Lower leg skin (tissue), 4 donors: ENCODE data around the gene PRM3. TPM values are rescaled to one million over a fixed set of nuclear protein-coding genes. Genes with fewer than 3 reads are reported as not detected.

Experiments used
- DNase-seq, 2 donors: peaks; one replicate each; pipeline ENCODE4 v3.0.0-alpha.2; 2019; ENCODE audit warnings: low spot score in 2 of 2
- H3K4me3 ChIP-seq: fragments of 200-600 bp; sonication (generic); 2 replicates; pipeline ENCODE4 v1.5.1; 2017; ENCODE audit warnings: mild to moderate bottlenecking, low read depth; ENCODE audit not compliant: poor library complexity, severe bottlenecking
- POLR2A ChIP-seq, 2 donors: fragments of 450-650 bp; IDR thresholded peaks; one replicate each; pipeline ENCODE4 v1.6.1; 2016 to 2017; ENCODE audit warnings: antibody characterized with exemption in 2 of 2, mild to moderate bottlenecking in 1 of 2, moderate library complexity in 1 of 2
- WGBS, 2 donors: methylation state at CpG; one replicate each; pipeline ENCODE4 v1.1.5; 2018; 5-methylcytosine and 5-hydroxymethylcytosine counted together
- intact Hi-C: fragments of 100-400 bp; cut with DNase I; formaldehyde crosslinking; loops from one replicate; pipeline ENCODE4 v1.15.0; 2023; ENCODE audit warnings: low total_unique reads
- total RNA-seq, 4 donors: library from RNA; depleted of rRNA; stranded (reverse); fragments of >200 nt; gene quantifications; one replicate each; pipeline ENCODE4 v1.1.0, GENCODE V29; 2016
- TF ChIP-seq, protein P1 (sequence below), 3 donors: fragments of 450-650 bp; IDR thresholded peaks; one replicate each; pipeline ENCODE4 v1.5.1; 2016; ENCODE audit warnings: antibody characterized with exemption in 3 of 3, mild to moderate bottlenecking in 3 of 3, moderate library complexity in 2 of 3

PRM3 gene
- total RNA-seq, 4 donors from 2014 or later, result not detected

DNA sequence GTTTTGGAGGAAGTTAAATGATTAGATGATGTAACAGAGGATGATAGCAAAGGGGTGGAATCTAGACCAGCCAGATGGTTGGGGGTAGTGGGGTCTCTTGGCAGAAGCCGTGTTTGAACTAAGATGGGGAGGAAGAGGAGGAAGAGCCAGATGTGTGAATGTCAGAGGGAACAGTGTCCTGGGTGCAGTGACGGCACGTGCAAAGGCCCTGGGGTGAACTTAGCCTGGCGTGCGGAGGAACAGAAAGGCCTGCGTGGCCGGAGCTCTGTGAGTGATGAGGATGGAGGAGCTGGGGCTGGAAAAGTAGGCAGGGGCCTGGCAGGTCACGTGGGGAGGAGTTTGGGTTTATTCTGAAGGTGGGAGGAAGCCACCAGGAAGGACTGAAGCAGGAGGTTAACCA is 45.4 kb upstream of the PRM3 start:
- no peak for TF ChIP-seq POLR2A (IDR thresholded peaks at IDR 0.05)
- no peak for DNase-seq
- no peak overlapping the region for H3K4me3 ChIP-seq
- 94% methylated on average over 8 of the region's 8 CpGs for WGBS, 2 donors
- intact Hi-C loops, result no loop called here

DNA sequence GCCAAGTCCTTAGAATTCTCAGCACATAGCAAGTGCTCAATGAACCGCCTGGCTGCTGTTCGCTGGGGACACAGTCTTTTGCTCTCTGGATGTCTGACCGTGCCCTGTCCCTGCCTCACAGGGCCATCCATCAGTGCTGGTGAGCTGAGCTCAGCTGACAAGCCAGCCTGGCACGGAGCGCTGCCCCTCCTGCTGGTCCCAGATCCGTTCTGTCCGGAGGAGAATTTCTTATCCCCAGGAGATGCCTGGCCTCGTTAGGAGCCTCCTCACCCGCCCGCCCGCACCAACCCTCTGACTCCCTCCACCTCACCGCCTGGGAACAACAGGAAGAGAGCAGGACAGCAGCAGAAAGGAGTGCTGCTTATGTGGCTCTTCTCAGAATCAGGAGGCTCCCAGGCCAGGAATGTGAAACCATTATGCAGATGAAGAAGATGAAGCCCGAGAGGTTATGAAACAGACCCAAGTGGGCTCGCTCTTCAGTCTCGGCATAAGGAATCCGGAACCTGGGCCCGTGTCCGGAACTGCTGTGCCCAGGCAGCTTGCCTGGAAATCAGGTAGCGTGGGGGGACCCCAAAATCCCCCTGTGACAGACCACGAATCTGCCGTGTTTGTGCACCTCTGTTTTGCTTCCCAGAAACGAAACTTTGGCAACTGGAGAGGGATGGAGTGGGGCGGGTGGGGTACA is 43.0 kb upstream of the PRM3 start:
- no peak for TF ChIP-seq POLR2A (IDR thresholded peaks at IDR 0.05)
- TF ChIP-seq, protein P1, sequence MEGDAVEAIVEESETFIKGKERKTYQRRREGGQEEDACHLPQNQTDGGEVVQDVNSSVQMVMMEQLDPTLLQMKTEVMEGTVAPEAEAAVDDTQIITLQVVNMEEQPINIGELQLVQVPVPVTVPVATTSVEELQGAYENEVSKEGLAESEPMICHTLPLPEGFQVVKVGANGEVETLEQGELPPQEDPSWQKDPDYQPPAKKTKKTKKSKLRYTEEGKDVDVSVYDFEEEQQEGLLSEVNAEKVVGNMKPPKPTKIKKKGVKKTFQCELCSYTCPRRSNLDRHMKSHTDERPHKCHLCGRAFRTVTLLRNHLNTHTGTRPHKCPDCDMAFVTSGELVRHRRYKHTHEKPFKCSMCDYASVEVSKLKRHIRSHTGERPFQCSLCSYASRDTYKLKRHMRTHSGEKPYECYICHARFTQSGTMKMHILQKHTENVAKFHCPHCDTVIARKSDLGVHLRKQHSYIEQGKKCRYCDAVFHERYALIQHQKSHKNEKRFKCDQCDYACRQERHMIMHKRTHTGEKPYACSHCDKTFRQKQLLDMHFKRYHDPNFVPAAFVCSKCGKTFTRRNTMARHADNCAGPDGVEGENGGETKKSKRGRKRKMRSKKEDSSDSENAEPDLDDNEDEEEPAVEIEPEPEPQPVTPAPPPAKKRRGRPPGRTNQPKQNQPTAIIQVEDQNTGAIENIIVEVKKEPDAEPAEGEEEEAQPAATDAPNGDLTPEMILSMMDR (IDR thresholded peaks at IDR 0.05), result no peak
- intact Hi-C loops, result no loop called here
- 81 to 92% methylated on average over 22 to 23 of the region's 23 CpGs for whole genome bisulfite sequencing, 2 donors
- DNase-seq, result no peak
- H3K4me3 ChIP-seq, result no peak overlapping the region

GRCh38 chr16:11315510-11315909 is 42.1 kb upstream of the PRM3 start:
- intact Hi-C loops, result no loop called here
- no peak for TF ChIP-seq POLR2A (IDR thresholded peaks at IDR 0.05)
- TF ChIP-seq, protein P1 (IDR thresholded peaks at IDR 0.05), result no peak
- H3K4me3 ChIP-seq, result no peak overlapping the region
- 64 to 66% methylated on average over 13 of the region's 13 CpGs for WGBS, 2 donors
- DNase-seq, result no peak

GRCh38 chr16:11314309-11314894 is 41.0 kb upstream of the PRM3 start:
- no peak for DNase-seq
- WGBS, 2 donors, result 83 to 84% methylated on average over 8 of the region's 8 CpGs
- TF ChIP-seq, protein P1 (IDR thresholded peaks at IDR 0.05), result no peak
- TF ChIP-seq POLR2A (IDR thresholded peaks at IDR 0.05), result no peak
- intact Hi-C loops, result no loop called here
- H3K4me3 ChIP-seq, result no peak overlapping the region

GRCh38 chr16:11313493-11314308 is 40.3 kb upstream of the PRM3 start:
- no peak overlapping the region for H3K4me3 ChIP-seq
- intact Hi-C loops, result no loop called here
- TF ChIP-seq, protein P1 (IDR thresholded peaks at IDR 0.05), result no peak
- TF ChIP-seq POLR2A (IDR thresholded peaks at IDR 0.05), result no peak
- no peak for DNase-seq
- 90 to 93% methylated on average over 9 of the region's 9 CpGs for WGBS, 2 donors
